ENCODE measurements around the gene GALNS. TPM values are rescaled to one million over a fixed set of nuclear protein-coding genes. Genes with fewer than 3 reads are reported as not detected.

The GALNS gene
- total and polyA plus RNA-seq, 10 donors: 9.7 to 71.6 (median 42.9) TPM

DNA sequence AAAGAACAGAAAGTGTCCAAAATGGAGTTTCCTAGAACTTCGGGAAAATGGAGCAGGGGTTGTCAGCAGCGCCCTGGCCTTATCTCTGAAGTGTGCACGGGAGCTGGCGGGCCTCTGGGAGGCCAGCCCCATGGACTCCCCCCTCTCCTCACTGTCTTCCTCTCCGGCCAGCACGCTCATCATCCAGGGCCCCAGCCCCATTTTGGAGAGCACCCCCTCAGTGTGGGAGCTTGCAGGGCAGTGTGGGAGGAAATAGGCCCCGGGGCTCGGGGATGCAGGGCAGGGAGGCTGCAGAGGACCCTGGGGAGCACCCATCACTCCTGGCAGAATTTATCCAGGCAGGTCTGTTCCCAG, 14.6 kb upstream of the GALNS start:
- Histone ChIP-seq H3K36me3 (peaks cover 0 to 26% (median 1%) of the 10 kb centered on the region in 6 donors), H3K9me3 (no peaks in the 10 kb centered on the region), H3K4me3 (peak overlapping the region in 1 of 8 donors; percentile 40), H3K27me3 (replicated peaks in 1 of 7) (peaks cover 0 to 41% (median 12%) of the 10 kb centered on the region in 7 donors), H3K4me1 (peaks cover 0 to 31% (median 19%) of the 10 kb centered on the region in 6 donors), H3K27ac (no peak overlapping the region)
- 12 to 35% (median 16%) methylated on average over 6 to 8 of the region's 8 CpGs for WGBS, 5 donors
- TF ChIP-seq, protein P1, sequence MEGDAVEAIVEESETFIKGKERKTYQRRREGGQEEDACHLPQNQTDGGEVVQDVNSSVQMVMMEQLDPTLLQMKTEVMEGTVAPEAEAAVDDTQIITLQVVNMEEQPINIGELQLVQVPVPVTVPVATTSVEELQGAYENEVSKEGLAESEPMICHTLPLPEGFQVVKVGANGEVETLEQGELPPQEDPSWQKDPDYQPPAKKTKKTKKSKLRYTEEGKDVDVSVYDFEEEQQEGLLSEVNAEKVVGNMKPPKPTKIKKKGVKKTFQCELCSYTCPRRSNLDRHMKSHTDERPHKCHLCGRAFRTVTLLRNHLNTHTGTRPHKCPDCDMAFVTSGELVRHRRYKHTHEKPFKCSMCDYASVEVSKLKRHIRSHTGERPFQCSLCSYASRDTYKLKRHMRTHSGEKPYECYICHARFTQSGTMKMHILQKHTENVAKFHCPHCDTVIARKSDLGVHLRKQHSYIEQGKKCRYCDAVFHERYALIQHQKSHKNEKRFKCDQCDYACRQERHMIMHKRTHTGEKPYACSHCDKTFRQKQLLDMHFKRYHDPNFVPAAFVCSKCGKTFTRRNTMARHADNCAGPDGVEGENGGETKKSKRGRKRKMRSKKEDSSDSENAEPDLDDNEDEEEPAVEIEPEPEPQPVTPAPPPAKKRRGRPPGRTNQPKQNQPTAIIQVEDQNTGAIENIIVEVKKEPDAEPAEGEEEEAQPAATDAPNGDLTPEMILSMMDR (IDR thresholded peaks at IDR 0.05 in 8 of 11, conservative IDR thresholded peaks at IDR 0.05 in 3 of 11): no peak
- TF ChIP-seq POLR2AphosphoS5 (IDR thresholded peaks at IDR 0.05) (no peak), POLR2A (IDR thresholded peaks at IDR 0.05) (no peak)
- intact Hi-C loops (cut with DNase I; ENCODE audit: low total_unique reads): no loop called here
- no peak for DNase-seq

DNA sequence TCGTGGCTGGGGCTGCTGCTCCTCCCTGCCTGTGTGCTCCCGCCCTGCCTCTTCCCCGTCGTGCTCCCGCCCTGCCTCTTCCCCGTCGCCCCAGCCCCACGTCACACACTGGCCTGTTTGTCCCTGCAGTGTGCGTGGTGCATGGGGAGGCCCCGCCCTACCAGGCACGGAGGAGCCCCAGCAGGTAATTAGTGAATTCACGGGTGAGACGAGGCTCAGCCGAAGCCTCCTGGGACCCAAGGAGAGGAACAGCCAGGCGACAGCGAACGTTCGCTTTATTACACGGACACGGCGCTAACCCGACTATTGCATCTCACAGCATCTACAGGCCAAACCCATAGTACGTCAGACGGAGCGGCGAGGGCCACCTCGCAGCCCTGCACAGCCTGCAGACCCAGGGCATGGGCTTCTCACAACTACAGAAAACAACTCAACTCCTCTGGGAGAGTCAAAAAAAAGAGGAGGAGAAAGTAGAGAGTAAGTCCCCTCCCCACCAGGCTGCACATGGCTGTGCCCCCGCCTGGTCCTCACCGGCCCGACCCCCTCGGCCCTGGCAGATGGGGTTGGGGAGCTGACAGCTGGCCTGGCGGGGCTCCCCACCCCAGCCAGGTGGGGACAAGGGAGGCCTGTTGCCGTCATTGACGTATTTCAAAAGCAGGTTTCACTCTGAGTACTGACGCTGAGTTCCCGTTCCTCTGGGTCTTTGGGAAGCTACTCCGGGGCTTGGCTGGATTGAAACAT, 14.0 kb upstream of the GALNS start:
- Histone ChIP-seq H3K27ac (no peak overlapping the region), H3K4me3 (peak overlapping the region in 1 of 8 donors; percentile 40), H3K36me3 (peaks cover 0 to 20% (median 0%) of the 10 kb centered on the region in 6 donors), H3K27me3 (replicated peaks in 1 of 7) (peaks cover 0 to 41% (median 12%) of the 10 kb centered on the region in 7 donors), H3K4me1 (peaks cover 0 to 26% (median 15%) of the 10 kb centered on the region in 6 donors), H3K9me3 (no peaks in the 10 kb centered on the region)
- 33 to 48% (median 40%) methylated on average over 34 to 37 of the region's 37 CpGs for WGBS, 5 donors
- TF ChIP-seq POLR2AphosphoS5 (IDR thresholded peaks at IDR 0.05): peak in 2 of 3 donors; percentile 24 to 59
- TF ChIP-seq, protein P1 (IDR thresholded peaks at IDR 0.05 in 8 of 11, conservative IDR thresholded peaks at IDR 0.05 in 3 of 11): no peak
- TF ChIP-seq POLR2A (IDR thresholded peaks at IDR 0.05): no peak
- no peak for DNase-seq
- intact Hi-C loops (cut with DNase I; ENCODE audit: low total_unique reads): no loop called here

DNA sequence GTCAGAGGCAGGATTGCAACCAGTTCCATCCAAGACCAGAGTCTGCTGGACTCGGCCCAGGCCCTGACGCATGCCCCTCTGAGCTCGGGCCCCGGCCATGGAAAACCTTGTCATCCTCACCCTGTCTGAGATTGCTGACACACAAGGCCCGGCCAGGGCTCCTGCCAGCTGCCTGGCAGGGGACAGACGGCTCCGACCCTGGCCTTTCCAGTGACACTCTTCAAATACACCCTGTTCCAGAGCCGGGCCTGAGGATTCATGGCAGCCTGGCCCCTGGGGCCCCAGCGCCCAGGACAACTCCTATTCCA, 12.9 kb upstream of the GALNS start:
- Histone ChIP-seq H3K4me1 (peaks cover 0 to 23% (median 15%) of the 10 kb centered on the region in 6 donors), H3K27me3 (replicated peaks in 1 of 7) (peaks cover 0 to 41% (median 12%) of the 10 kb centered on the region in 7 donors), H3K9me3 (no peaks in the 10 kb centered on the region), H3K36me3 (peaks cover 0 to 9% (median 0%) of the 10 kb centered on the region in 6 donors), H3K27ac (no peak overlapping the region), H3K4me3 (no peak overlapping the region)
- intact Hi-C loops (cut with DNase I; ENCODE audit: low total_unique reads): no loop called here
- WGBS, 5 donors: 58 to 79% (median 79%) methylated on average over 7 to 9 of the region's 9 CpGs
- TF ChIP-seq POLR2AphosphoS5 (IDR thresholded peaks at IDR 0.05): peak in 2 of 3 donors; percentile 35 to 40
- TF ChIP-seq, protein P1 (IDR thresholded peaks at IDR 0.05 in 8 of 11, conservative IDR thresholded peaks at IDR 0.05 in 3 of 11): no peak
- no peak for DNase-seq

DNA sequence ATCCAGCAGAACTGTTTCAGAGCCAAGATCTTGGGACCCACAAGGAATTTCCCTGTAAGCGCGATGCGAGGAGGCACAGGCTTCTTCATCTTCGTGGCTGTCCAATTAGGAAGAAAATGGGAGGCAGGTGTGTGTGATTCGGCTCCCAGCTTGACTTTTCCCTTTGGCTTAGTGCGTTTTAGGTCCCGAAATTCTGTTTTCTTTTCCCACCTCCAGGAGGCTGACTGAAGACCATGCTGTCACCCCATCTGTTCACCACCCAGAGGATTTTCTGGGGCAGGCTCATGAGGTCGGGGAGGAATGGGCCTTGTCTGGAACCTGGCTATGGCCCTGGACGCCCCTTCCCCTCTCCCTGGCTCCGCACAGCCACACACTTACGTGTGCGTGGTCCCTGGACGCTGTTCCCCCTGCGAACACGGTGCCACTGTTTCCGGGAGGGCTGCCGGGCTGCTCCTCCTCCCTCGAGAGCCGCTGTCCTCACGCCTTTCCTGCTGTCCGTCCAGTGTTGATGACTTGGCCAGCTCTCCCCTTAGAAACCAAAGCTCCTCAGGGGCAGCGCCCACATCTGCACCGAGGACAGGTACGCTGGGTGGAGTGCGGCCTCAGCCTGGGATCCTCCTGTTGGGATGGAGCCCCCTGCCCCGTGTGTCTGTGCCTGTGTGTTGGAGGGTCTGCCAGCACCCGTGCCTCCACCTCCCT, 12.4 kb upstream of the GALNS start:
- no peak for DNase-seq
- H3K4me1 ChIP-seq: peaks cover 0 to 23% (median 15%) of the 10 kb centered on the region in 6 donors
- TF ChIP-seq, protein P1 (IDR thresholded peaks at IDR 0.05 in 8 of 11, conservative IDR thresholded peaks at IDR 0.05 in 3 of 11): no peak
- TF ChIP-seq POLR2AphosphoS5 (IDR thresholded peaks at IDR 0.05) (no peak), POLR2A (IDR thresholded peaks at IDR 0.05) (no peak)
- no peak overlapping the region for H3K4me3 ChIP-seq
- H3K27me3 ChIP-seq (replicated peaks in 1 of 7): peaks cover 0 to 41% (median 12%) of the 10 kb centered on the region in 7 donors
- H3K36me3 ChIP-seq: peaks cover 0 to 4% (median 0%) of the 10 kb centered on the region in 6 donors
- intact Hi-C loops (cut with DNase I; ENCODE audit: low total_unique reads): no loop called here
- H3K27ac ChIP-seq: no peak overlapping the region
- 74 to 90% (median 85%) methylated on average over 22 to 27 of the region's 27 CpGs for WGBS, 5 donors
- H3K9me3 ChIP-seq: no peaks in the 10 kb centered on the region
